Hippocampal formation (tissue), 2 donors: ENCODE results near the gene ISYNA1.
A peak's percentile ranks its signal among the peaks of the same experiment; 100 is the strongest.

ENCODE experiments used
- DNase-seq, 2 donors: peaks; one replicate each; lab custom pipeline; 2025; lab: John Stamatoyannopoulos, UW

The ISYNA1 gene

GRCh38 chr19:18431351-18432197, 6.4 kb downstream of the ISYNA1 start:
- no peak for DNase-seq

GRCh38 chr19:18430417-18431144, 7.4 kb downstream of the ISYNA1 start:
- DNase-seq = no peak

- no peak for DNase-seq
Observed at GRCh38 chr19:18429717-18430416, 8.1 kb downstream of the ISYNA1 start.

- DNase-seq = peak; percentile 14 to 55
Observed at GRCh38 chr19:18428787-18429674, 8.9 kb downstream of the ISYNA1 start.

GRCh38 chr19:18428173-18428786, 9.7 kb downstream of the ISYNA1 start:
- DNase-seq = no peak

GRCh38 chr19:18427743-18428113, 10.2 kb downstream of the ISYNA1 start:
- no peak for DNase-seq

GRCh38 chr19:18427080-18427742, 10.7 kb downstream of the ISYNA1 start:
- no peak for DNase-seq

GRCh38 chr19:18426416-18426767, 11.5 kb downstream of the ISYNA1 start:
- no peak for DNase-seq

- DNase-seq = peak in 1 of 2 donors; percentile 42
Observed at GRCh38 chr19:18425515-18426415, 12.2 kb downstream of the ISYNA1 start.

- DNase-seq = no peak
Observed at GRCh38 chr19:18424890-18425514, 12.9 kb downstream of the ISYNA1 start.

- no peak for DNase-seq
Observed at GRCh38 chr19:18424122-18424889, 13.6 kb downstream of the ISYNA1 start.

- DNase-seq = no peak
Observed at GRCh38 chr19:18423258-18424020, 14.5 kb downstream of the ISYNA1 start.

- DNase-seq = no peak
Observed at GRCh38 chr19:18422530-18423191, 15.3 kb downstream of the ISYNA1 start.

GRCh38 chr19:18421371-18421959, 16.5 kb downstream of the ISYNA1 start:
- DNase-seq = no peak

- no peak for DNase-seq
Observed at GRCh38 chr19:18420930-18421329, 17.0 kb downstream of the ISYNA1 start.

GRCh38 chr19:18419699-18420460, 18.1 kb downstream of the ISYNA1 start:
- DNase-seq = no peak
